Measurements from ENCODE around the gene MAJIN.
A peak's percentile ranks its signal among the peaks of the same experiment; 100 is the strongest.
"Not testable (repeated sequence)": the region's sequence is repeated elsewhere in the genome, so short reads cannot be mapped to it uniquely, and the experiment has no call there.

Gene MAJIN

GRCh38 chr11:64990222-64990923 is 18.5 kb upstream of the MAJIN start:
- DNase-seq: no peak

- no peak for DNase-seq
Observed at GRCh38 chr11:64989416-64989815, 17.5 kb upstream of the MAJIN start.

GRCh38 chr11:64987998-64988854 is 16.3 kb upstream of the MAJIN start:
- DNase-seq: no peak

- not testable (repeated sequence) for DNase-seq
Observed at GRCh38 chr11:64983339-64983738, 11.4 kb upstream of the MAJIN start.

GRCh38 chr11:64976651-64977050 is 4.7 kb upstream of the MAJIN start:
- no peak for DNase-seq

GRCh38 chr11:64974124-64974523 is 2.2 kb upstream of the MAJIN start:
- no peak for DNase-seq

GRCh38 chr11:64970731-64971151 is 1.2 kb downstream of the MAJIN start:
- DNase-seq: no peak

- peak; percentile 68 for DNase-seq
Observed at GRCh38 chr11:64969209-64969608, 2.7 kb downstream of the MAJIN start.

GRCh38 chr11:64967375-64967774 is 4.5 kb downstream of the MAJIN start:
- no peak for DNase-seq

- no peak for DNase-seq
Observed at GRCh38 chr11:64963072-64963631, 8.8 kb downstream of the MAJIN start.

GRCh38 chr11:64960719-64961118 is 11.2 kb downstream of the MAJIN start:
- DNase-seq: no peak

- DNase-seq: no peak
Observed at GRCh38 chr11:64959498-64959897, 12.4 kb downstream of the MAJIN start.

- no peak for DNase-seq
Observed at GRCh38 chr11:64954201-64954600, 17.7 kb downstream of the MAJIN start.

- no peak for DNase-seq
Observed at GRCh38 chr11:64951529-64951928, 20.4 kb downstream of the MAJIN start.

GRCh38 chr11:64947208-64947814 is 24.6 kb downstream of the MAJIN start:
- DNase-seq: no peak

- no peak for DNase-seq
Observed at GRCh38 chr11:64936539-64936938, 35.4 kb downstream of the MAJIN start.

GRCh38 chr11:64935359-64936081 is 36.4 kb downstream of the MAJIN start, which contains the start of gene GPHA2:
Gene GPHA2 (minus strand): TSS chr11:64935893. CDS start chr11:64935460, 433 bp downstream.
- peak; percentile 30 for DNase-seq

- DNase-seq: no peak
Observed at GRCh38 chr11:64934682-64935358, 37.1 kb downstream of the MAJIN start.

GRCh38 chr11:64933935-64934681 is 37.8 kb downstream of the MAJIN start:
- DNase-seq: no peak

GRCh38 chr11:64933213-64933934 is 38.5 kb downstream of the MAJIN start:
- no peak for DNase-seq

All from fibroblast of skin of abdomen (primary cell).